ENCODE results near the gene KLF17. TPM values are rescaled to one million over a fixed set of nuclear protein-coding genes. Genes with fewer than 3 reads are reported as not detected.

Gene KLF17
- total RNA-seq, 1 experiment from 2014 or later: not detected

DNA sequence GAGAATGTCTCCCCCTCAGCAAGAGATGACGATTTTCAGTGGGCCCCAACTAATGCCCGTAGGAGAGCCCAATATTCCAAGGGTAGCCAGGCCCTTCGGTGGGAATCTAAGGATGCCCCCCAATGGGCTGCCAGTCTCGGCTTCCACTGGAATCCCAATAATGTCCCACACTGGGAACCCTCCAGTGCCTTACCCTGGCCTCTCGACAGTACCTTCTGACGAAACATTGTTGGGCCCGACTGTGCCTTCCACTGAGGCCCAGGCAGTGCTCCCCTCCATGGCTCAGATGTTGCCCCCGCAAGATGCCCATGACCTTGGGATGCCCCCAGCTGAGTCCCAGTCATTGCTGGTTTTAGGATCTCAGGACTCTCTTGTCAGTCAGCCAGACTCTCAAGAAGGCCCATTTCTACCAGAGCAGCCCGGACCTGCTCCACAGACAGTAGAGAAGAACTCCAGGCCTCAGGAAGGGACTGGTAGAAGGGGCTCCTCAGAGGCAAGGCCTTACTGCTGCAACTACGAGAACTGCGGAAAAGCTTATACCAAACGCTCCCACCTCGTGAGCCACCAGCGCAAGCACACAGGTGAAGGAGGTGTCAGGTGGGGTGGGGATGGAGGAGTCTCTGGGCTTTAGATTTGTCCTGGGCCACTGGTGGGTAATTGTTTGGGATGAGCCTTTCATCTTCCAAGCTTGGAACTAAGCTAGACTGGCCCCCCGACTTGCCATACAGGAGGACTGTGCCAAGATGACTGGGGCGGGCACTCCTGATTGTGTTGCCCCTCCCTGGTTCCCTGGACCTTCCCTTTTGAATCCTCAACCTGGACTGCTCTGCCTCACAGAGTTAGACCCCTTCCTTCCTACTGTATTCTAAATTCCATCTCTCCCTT lies 11.2 kb downstream of the KLF17 start:
- CTCF ChIA-PET: no interaction called here
- DNase-seq: no peak
- intact Hi-C loops (cut with micrococcal nuclease; ENCODE audit: unreplicated experiment): no loop called here
- H3K36me3 Mint-ChIP-seq (ENCODE audit: insufficient read depth, unreplicated experiment): no peaks in the 10 kb centered on the region
- peaks cover 44% of the 10 kb centered on the region for H3K27me3 Mint-ChIP-seq (ENCODE audit: unreplicated experiment)
- no peaks in the 10 kb centered on the region for H3K4me1 Mint-ChIP-seq (ENCODE audit: low read depth, unreplicated experiment)
- H3K9me3 Mint-ChIP-seq (ENCODE audit: low read depth, unreplicated experiment): no peaks in the 10 kb centered on the region
- no TSS peak for BruUV-seq (replicated peaks)
- H3K4me3 Mint-ChIP-seq (ENCODE audit: low read depth, unreplicated experiment): no peak overlapping the region
- TF ChIP-seq, protein P1, sequence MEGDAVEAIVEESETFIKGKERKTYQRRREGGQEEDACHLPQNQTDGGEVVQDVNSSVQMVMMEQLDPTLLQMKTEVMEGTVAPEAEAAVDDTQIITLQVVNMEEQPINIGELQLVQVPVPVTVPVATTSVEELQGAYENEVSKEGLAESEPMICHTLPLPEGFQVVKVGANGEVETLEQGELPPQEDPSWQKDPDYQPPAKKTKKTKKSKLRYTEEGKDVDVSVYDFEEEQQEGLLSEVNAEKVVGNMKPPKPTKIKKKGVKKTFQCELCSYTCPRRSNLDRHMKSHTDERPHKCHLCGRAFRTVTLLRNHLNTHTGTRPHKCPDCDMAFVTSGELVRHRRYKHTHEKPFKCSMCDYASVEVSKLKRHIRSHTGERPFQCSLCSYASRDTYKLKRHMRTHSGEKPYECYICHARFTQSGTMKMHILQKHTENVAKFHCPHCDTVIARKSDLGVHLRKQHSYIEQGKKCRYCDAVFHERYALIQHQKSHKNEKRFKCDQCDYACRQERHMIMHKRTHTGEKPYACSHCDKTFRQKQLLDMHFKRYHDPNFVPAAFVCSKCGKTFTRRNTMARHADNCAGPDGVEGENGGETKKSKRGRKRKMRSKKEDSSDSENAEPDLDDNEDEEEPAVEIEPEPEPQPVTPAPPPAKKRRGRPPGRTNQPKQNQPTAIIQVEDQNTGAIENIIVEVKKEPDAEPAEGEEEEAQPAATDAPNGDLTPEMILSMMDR (IDR thresholded peaks at IDR 0.05; ENCODE audit: unreplicated experiment): no peak
- H3K27ac Mint-ChIP-seq (ENCODE audit: unreplicated experiment): no peak overlapping the region

DNA sequence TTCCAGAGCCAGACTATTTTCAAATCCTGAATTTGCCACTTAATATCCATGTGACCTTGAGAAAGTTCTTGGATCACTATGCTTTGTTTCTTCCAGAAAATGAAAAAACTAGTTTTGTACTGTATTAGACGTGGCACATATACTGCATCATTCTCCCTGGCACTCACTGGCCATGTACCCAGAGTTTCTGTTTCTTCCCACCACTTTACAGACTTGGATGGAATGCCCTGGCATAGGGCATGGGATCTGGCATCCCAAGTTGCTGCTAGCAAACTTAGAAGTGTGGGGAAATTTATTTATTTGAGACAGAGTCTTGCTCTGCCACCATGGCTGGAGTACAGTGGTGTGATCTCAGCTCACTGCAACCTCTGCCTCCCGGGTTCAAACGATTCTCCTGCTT lies 12.8 kb downstream of the KLF17 start:
- DNase-seq: no peak
- Mint-ChIP-seq H3K4me1 (ENCODE audit: low read depth, unreplicated experiment) (no peaks in the 10 kb centered on the region), H3K4me3 (ENCODE audit: low read depth, unreplicated experiment) (no peak overlapping the region), H3K27me3 (ENCODE audit: unreplicated experiment) (peaks cover 47% of the 10 kb centered on the region), H3K36me3 (ENCODE audit: insufficient read depth, unreplicated experiment) (no peaks in the 10 kb centered on the region), H3K9me3 (ENCODE audit: low read depth, unreplicated experiment) (no peaks in the 10 kb centered on the region), H3K27ac (ENCODE audit: unreplicated experiment) (no peak overlapping the region)
- intact Hi-C loops (cut with micrococcal nuclease; ENCODE audit: unreplicated experiment): no loop called here
- TF ChIP-seq, protein P1 (IDR thresholded peaks at IDR 0.05; ENCODE audit: unreplicated experiment): no peak
- no TSS peak for BruUV-seq (replicated peaks)
- CTCF ChIA-PET: no interaction called here

DNA sequence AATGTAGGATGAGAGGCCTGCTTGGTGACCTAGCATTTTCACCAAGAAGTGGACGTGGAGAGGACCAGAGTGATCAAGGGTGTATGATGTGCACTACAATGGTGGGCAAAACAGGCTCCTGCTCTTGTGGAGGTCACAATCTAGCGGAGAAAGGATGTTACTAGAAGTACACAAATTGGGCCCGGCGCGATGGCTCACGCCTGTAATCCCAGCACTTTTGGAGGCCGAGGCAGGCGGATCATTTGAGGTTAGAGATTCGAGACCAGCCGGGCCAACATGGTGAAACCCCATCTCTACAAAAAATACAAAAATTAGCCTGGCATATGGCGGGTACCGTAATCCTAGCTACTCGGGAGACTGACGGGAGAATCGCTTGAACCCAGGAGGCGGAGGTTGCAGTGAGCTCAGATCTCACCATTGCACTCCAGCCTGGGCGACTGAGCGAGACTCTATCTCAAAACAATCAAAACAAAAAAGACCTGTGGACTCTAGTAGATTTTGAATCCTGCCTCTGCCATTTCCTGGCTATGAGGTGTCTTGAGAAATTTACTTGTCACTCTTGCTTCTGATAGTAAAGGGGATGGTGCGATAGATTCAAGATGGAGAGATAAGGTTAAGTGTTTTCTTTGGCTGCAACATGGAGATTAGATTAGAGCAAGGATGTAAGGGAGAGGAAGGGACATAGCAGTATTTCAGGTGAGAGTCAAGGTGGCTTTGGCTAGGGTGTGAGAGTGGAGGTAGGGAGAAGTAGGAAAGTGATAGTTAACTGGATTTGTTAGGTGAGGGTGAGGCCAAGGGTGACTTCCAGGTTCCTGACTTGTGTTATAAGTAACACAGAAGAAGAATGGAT lies 15.7 kb downstream of the KLF17 start:
- H3K27ac Mint-ChIP-seq (ENCODE audit: unreplicated experiment): no peak overlapping the region
- H3K4me1 Mint-ChIP-seq (ENCODE audit: low read depth, unreplicated experiment): no peaks in the 10 kb centered on the region
- no peaks in the 10 kb centered on the region for H3K9me3 Mint-ChIP-seq (ENCODE audit: low read depth, unreplicated experiment)
- H3K27me3 Mint-ChIP-seq (ENCODE audit: unreplicated experiment): peaks cover 61% of the 10 kb centered on the region
- CTCF ChIA-PET: no interaction called here
- TF ChIP-seq, protein P1 (IDR thresholded peaks at IDR 0.05; ENCODE audit: unreplicated experiment): no peak
- no peaks in the 10 kb centered on the region for H3K36me3 Mint-ChIP-seq (ENCODE audit: insufficient read depth, unreplicated experiment)
- intact Hi-C loops (cut with micrococcal nuclease; ENCODE audit: unreplicated experiment): no loop called here
- no peak for DNase-seq
- H3K4me3 Mint-ChIP-seq (ENCODE audit: low read depth, unreplicated experiment): no peak overlapping the region
- BruUV-seq (replicated peaks): no TSS peak

DNA sequence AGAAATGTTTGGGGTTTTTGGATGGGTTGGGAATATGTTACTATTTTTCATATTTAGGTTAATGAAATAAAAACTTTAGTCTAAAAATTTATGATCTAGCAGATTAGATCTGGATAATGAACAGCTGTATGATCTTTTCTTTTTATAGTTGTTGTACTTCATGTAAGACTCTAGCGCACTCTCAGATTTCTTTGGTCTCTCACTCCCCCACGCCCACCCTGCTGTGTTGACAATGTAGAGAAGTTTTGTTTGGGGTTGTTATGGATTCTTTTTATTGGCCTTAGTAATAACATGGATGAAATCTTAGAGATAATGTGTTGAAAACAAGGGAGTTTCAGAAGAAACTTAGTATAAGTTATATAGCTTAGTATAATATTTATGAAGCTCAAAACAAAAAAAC lies 17.3 kb downstream of the KLF17 start:
- intact Hi-C loops (cut with micrococcal nuclease; ENCODE audit: unreplicated experiment): no loop called here
- TF ChIP-seq, protein P1 (IDR thresholded peaks at IDR 0.05; ENCODE audit: unreplicated experiment): no peak
- CTCF ChIA-PET: no interaction called here
- H3K4me1 Mint-ChIP-seq (ENCODE audit: low read depth, unreplicated experiment): no peaks in the 10 kb centered on the region
- H3K27ac Mint-ChIP-seq (ENCODE audit: unreplicated experiment): no peak overlapping the region
- no peaks in the 10 kb centered on the region for H3K36me3 Mint-ChIP-seq (ENCODE audit: insufficient read depth, unreplicated experiment)
- peaks cover 52% of the 10 kb centered on the region for H3K27me3 Mint-ChIP-seq (ENCODE audit: unreplicated experiment)
- no peak overlapping the region for H3K4me3 Mint-ChIP-seq (ENCODE audit: low read depth, unreplicated experiment)
- no TSS peak for BruUV-seq (replicated peaks)
- H3K9me3 Mint-ChIP-seq (ENCODE audit: low read depth, unreplicated experiment): no peaks in the 10 kb centered on the region
- no peak for DNase-seq

All from Calu3 (cell line).